Esophagus squamous epithelium (tissue), 5 donors: Measurements from ENCODE around the gene CHERP. TPM values are rescaled to one million over a fixed set of nuclear protein-coding genes. Genes with fewer than 3 reads are reported as not detected.

Experiments used
- DNase-seq: peaks from one replicate; lab custom pipeline; 2025; lab: John Stamatoyannopoulos, UW
- H3K27ac ChIP-seq, 4 donors: fragments of 200-600 bp; sonication (generic); one replicate each; pipeline ENCODE4 v1.5.1; 2016 to 2019; ENCODE audit warnings: mild to moderate bottlenecking in 1 of 4
- H3K27me3 ChIP-seq, 4 donors: fragments of 200-600 bp; sonication (generic); 1 replicate in 3 of 4; 2 replicates in 1 of 4; pipeline versions ENCODE4 v1.5.1 to v1.6.0; 2017 to 2021; ENCODE audit warnings: antibody characterized with exemption in 1 of 4
- H3K36me3 ChIP-seq, 3 donors: fragments of 200-600 bp; sonication (generic); one replicate each; pipeline ENCODE4 v1.5.1; 2016 to 2019
- H3K4me1 ChIP-seq, 3 donors: fragments of 200-600 bp; sonication (generic); one replicate each; pipeline ENCODE4 v1.5.1; 2017 to 2019
- H3K4me3 ChIP-seq, 4 donors: fragments of 200-600 bp; sonication (generic); 1 replicate in 3 of 4; 2 replicates in 1 of 4; pipeline ENCODE4 v1.5.1; 2016 to 2019; ENCODE audit warnings: mild to moderate bottlenecking in 2 of 4, moderate library complexity in 1 of 4
- H3K9me3 ChIP-seq, 3 donors: fragments of 200-600 bp; sonication (generic); one replicate each; pipeline ENCODE4 v1.5.1; 2016 to 2019
- CTCF ChIP-seq, 6 experiments: fragments of 450-650 bp in 4 of 6; fragments of 200-600 bp in 2 of 6; sonication (generic) in 2 of 6; IDR thresholded peaks; one replicate each; pipeline ENCODE4 v1.5.1; 2016 to 2019; ENCODE audit warnings: antibody characterized with exemption in 6 of 6, mild to moderate bottlenecking in 4 of 6, moderate library complexity in 4 of 6
- POLR2A ChIP-seq, 4 donors: fragments of 450-650 bp; IDR thresholded peaks; one replicate each; pipeline ENCODE4 v1.6.1; 2017; ENCODE audit warnings: antibody characterized with exemption in 4 of 4, mild to moderate bottlenecking in 4 of 4, moderate library complexity in 3 of 4
- WGBS, 2 donors: methylation state at CpG; one replicate each; pipeline ENCODE4 v1.1.5; 2018; 5-methylcytosine and 5-hydroxymethylcytosine counted together
- intact Hi-C: fragments of 100-400 bp; cut with DNase I; formaldehyde crosslinking; loops from one replicate; pipeline ENCODE4 v1.15.0; 2022
- total RNA-seq, 4 donors: library from RNA; depleted of rRNA; stranded (reverse); fragments of >200 nt; gene quantifications; one replicate each; pipeline ENCODE4 v1.1.0, GENCODE V29; 2016
- donor health status: DM: yes; HTN: yes; CAD: no.

The CHERP gene
- total RNA-seq, 4 donors from 2014 or later = 5.5 to 11.8 (median 9.6) TPM

DNA sequence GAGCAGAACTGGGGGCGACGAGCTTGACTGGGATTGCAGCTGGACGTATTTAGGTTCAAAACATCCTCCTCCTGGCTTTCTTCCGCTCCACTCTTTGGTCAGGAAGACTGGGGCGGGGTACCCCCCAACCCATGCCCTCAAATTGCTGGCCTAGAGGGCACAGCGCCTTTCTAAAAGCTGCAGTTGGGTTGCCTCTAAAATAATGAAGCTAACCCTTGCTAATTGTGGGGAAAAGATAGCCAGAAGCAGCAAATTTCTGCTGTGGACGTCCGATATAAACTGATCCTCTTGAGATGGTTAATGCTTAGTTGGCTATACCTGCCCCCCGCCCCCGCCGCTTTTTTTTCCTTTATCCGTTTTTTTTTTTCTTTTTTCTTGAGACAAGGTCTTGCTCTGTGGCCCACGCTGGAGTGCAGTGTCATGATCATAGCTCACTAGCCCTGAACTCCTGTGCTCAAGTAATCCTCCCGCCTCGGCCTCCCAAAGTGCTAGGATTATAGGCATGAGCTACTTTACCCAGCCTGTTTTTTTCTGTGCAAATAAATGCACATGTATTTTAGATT lies 754 bp upstream of the CHERP start:
- TF ChIP-seq CTCF (IDR thresholded peaks at IDR 0.05) = no peak
- TF ChIP-seq POLR2A (IDR thresholded peaks at IDR 0.05) = no peak
- Histone ChIP-seq H3K4me3 (peak overlapping the region; percentile 75 to 97 (median 86)), H3K36me3 (peaks cover 0 to 25% (median 0%) of the 10 kb centered on the region in 3 donors), H3K27me3 (no peaks in the 10 kb centered on the region), H3K4me1 (peaks cover 18 to 62% (median 36%) of the 10 kb centered on the region in 3 donors), H3K9me3 (no peaks in the 10 kb centered on the region), H3K27ac (peak overlapping the region; percentile 88 to 93 (median 92))
- no peak for DNase-seq
- intact Hi-C loops = no loop called here
- 4 to 10% methylated on average over 10 of the region's 15 CpGs for WGBS, 2 donors

DNA sequence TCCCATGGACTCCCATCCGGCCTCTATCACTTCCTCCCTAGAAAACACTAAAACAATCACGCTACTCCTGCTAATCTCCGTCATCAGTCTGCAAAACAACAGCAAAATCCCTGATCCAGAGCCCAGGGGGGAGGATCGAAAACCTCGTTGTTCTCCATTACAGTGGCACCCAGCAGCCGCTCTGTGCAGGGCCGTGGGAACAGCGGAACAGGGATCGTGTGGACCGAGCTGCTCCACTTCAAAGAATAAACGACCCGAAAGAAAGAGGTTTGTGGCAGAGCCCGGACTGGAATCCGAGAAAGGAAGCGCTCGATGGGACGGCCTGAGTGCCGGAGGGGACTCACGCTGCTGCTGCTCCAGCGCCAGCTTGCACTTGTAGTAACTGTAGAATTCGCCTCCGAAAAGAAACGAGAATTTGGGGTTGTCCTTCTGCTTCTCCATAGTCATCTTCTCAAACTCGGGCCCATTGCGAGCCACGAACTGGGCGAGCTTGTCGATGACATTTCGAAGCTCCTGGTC lies 652 bp downstream of the CHERP start:
- DNase-seq = no peak
- intact Hi-C loops = no loop called here
- peaks cover 18 to 71% (median 36%) of the 10 kb centered on the region in 3 donors for H3K4me1 ChIP-seq
- no peak for TF ChIP-seq CTCF (IDR thresholded peaks at IDR 0.05)
- no peak for TF ChIP-seq POLR2A (IDR thresholded peaks at IDR 0.05)
- H3K27me3 ChIP-seq = no peaks in the 10 kb centered on the region
- H3K9me3 ChIP-seq = no peaks in the 10 kb centered on the region
- peak overlapping the region; percentile 88 to 93 (median 92) for H3K27ac ChIP-seq
- peak overlapping the region; percentile 75 to 97 (median 86) for H3K4me3 ChIP-seq
- H3K36me3 ChIP-seq = peaks cover 0 to 40% (median 0%) of the 10 kb centered on the region in 3 donors
- WGBS, 2 donors = 0 to 1% methylated on average over 21 to 22 of the region's 29 CpGs

GRCh38 chr19:16540948-16541347 lies 1.3 kb downstream of the CHERP start:
- H3K4me3 ChIP-seq = peak overlapping the region; percentile 75 to 97 (median 86)
- peaks cover 18 to 71% (median 36%) of the 10 kb centered on the region in 3 donors for H3K4me1 ChIP-seq
- TF ChIP-seq CTCF (IDR thresholded peaks at IDR 0.05) (no peak), POLR2A (IDR thresholded peaks at IDR 0.05) (no peak)
- peak overlapping the region in 3 of 4 donors; percentile 88 to 93 (median 93) for H3K27ac ChIP-seq
- no peak for DNase-seq
- 71 to 73% methylated on average over 7 to 12 of the region's 12 CpGs for WGBS, 2 donors
- peaks cover 0 to 46% (median 0%) of the 10 kb centered on the region in 3 donors for H3K36me3 ChIP-seq
- no peaks in the 10 kb centered on the region for H3K9me3 ChIP-seq
- H3K27me3 ChIP-seq = no peaks in the 10 kb centered on the region
- intact Hi-C loops = no loop called here

DNA sequence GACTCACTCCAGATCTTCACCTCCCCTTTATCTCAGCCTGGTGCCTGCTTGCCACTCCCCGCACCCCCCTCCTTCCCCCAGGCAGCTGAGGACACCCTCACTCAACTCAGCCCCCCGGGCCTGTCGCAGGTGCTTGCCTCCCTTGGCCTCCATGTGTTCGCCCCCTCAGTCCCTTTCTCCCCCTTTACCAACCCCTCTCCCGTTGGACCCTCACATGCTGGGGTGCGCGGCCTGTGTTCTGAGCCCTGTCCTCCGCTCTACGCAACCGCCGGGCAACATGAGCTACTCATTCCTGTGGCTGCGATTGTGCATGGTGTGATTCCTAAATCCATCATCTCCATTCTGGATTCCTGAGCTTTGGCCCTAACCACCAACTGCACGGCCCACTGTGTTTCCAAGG lies 5.1 kb downstream of the CHERP start:
- WGBS, 2 donors = 91 to 95% methylated on average over 11 to 12 of the region's 13 CpGs
- intact Hi-C loops = no loop called here
- H3K36me3 ChIP-seq = peaks cover 15 to 84% (median 36%) of the 10 kb centered on the region in 3 donors
- H3K27me3 ChIP-seq = no peaks in the 10 kb centered on the region
- no peaks in the 10 kb centered on the region for H3K9me3 ChIP-seq
- no peak overlapping the region for H3K27ac ChIP-seq
- no peak overlapping the region for H3K4me3 ChIP-seq
- DNase-seq = no peak
- peaks cover 18 to 44% (median 23%) of the 10 kb centered on the region in 3 donors for H3K4me1 ChIP-seq
- TF ChIP-seq POLR2A (IDR thresholded peaks at IDR 0.05) (no peak), CTCF (IDR thresholded peaks at IDR 0.05) (no peak)

GRCh38 chr19:16536130-16536529 lies 6.1 kb downstream of the CHERP start:
- Histone ChIP-seq H3K36me3 (peaks cover 25 to 94% (median 46%) of the 10 kb centered on the region in 3 donors), H3K27me3 (no peaks in the 10 kb centered on the region)

More at GRCh38 chr19:16536130-16536529, 6.1 kb downstream of the CHERP start:
- TF ChIP-seq CTCF (IDR thresholded peaks at IDR 0.05) (no peak), POLR2A (IDR thresholded peaks at IDR 0.05) (no peak)
- H3K4me3 ChIP-seq = no peak overlapping the region
- intact Hi-C loops = no loop called here
- peaks cover 13 to 38% (median 18%) of the 10 kb centered on the region in 3 donors for H3K4me1 ChIP-seq
- no peak overlapping the region for H3K27ac ChIP-seq
- H3K9me3 ChIP-seq = no peaks in the 10 kb centered on the region
- WGBS, 2 donors = 97 to 100% methylated on average over 4 to 5 of the region's 9 CpGs
- DNase-seq = no peak
